ENCODE measurements around the gene EDEM1.

Gene EDEM1

GRCh38 chr3:5194341-5194740 is 6.8 kb downstream of the EDEM1 start:
- Histone ChIP-seq H3F3A (ENCODE audit: insufficient read depth) (peaks cover 67% of the 10 kb centered on the region), H2AFZ (ENCODE audit: low read depth, low read length, severe bottlenecking) (no peak overlapping the region), H3K4me3 (ENCODE audit: insufficient read depth, low read length, poor library complexity, severe bottlenecking) (no peak overlapping the region), H3K27ac (ENCODE audit: low read depth, low read length) (peak overlapping the region; percentile 95), H3K36me3 (ENCODE audit: low read length) (peaks cover 34% of the 10 kb centered on the region), H4K20me1 (ENCODE audit: low read depth, low read length) (peaks cover 22% of the 10 kb centered on the region), H3K27me3 (ENCODE audit: low read length) (no peaks in the 10 kb centered on the region), H3K79me2 (ENCODE audit: insufficient read depth, low read length) (peaks cover 100% of the 10 kb centered on the region), H3K9me2 (replicated peaks; ENCODE audit: insufficient read depth, low read length) (no peaks in the 10 kb centered on the region), H3K9me3 (ENCODE audit: insufficient read depth, low read length) (no peaks in the 10 kb centered on the region), H3K4me2 (ENCODE audit: low read depth, low read length, poor library complexity, severe bottlenecking) (peak overlapping the region; percentile 62), H3K9ac (ENCODE audit: low read length) (no peak overlapping the region)
- TF ChIP-seq CTCF (IDR thresholded peaks at IDR 0.05; ENCODE audit: insufficient read depth, low read length, poor library complexity, severe bottlenecking) (no peak), EZH2phosphoT487 (conservative IDR thresholded peaks at IDR 0.05; ENCODE audit: low read length) (no peak)

GRCh38 chr3:5194801-5195509 is 7.4 kb downstream of the EDEM1 start:
- H3K27me3 ChIP-seq (ENCODE audit: low read length), result no peaks in the 10 kb centered on the region
- H3K4me2 ChIP-seq (ENCODE audit: low read depth, low read length, poor library complexity, severe bottlenecking), result peak overlapping the region; percentile 62
- peak overlapping the region; percentile 95 for H3K27ac ChIP-seq (ENCODE audit: low read depth, low read length)
- H3K36me3 ChIP-seq (ENCODE audit: low read length), result peaks cover 37% of the 10 kb centered on the region
- TF ChIP-seq EZH2phosphoT487 (conservative IDR thresholded peaks at IDR 0.05; ENCODE audit: low read length) (no peak), CTCF (IDR thresholded peaks at IDR 0.05; ENCODE audit: insufficient read depth, low read length, poor library complexity, severe bottlenecking) (no peak)
- H3K4me3 ChIP-seq (ENCODE audit: insufficient read depth, low read length, poor library complexity, severe bottlenecking), result no peak overlapping the region
- H3K9me2 ChIP-seq (replicated peaks; ENCODE audit: insufficient read depth, low read length), result no peaks in the 10 kb centered on the region
- H3K9ac ChIP-seq (ENCODE audit: low read length), result no peak overlapping the region
- peaks cover 98% of the 10 kb centered on the region for H3K79me2 ChIP-seq (ENCODE audit: insufficient read depth, low read length)
- H2AFZ ChIP-seq (ENCODE audit: low read depth, low read length, severe bottlenecking), result no peak overlapping the region
- peaks cover 21% of the 10 kb centered on the region for H4K20me1 ChIP-seq (ENCODE audit: low read depth, low read length)
- H3K9me3 ChIP-seq (ENCODE audit: insufficient read depth, low read length), result no peaks in the 10 kb centered on the region
- peaks cover 69% of the 10 kb centered on the region for H3F3A ChIP-seq (ENCODE audit: insufficient read depth)

DNA sequence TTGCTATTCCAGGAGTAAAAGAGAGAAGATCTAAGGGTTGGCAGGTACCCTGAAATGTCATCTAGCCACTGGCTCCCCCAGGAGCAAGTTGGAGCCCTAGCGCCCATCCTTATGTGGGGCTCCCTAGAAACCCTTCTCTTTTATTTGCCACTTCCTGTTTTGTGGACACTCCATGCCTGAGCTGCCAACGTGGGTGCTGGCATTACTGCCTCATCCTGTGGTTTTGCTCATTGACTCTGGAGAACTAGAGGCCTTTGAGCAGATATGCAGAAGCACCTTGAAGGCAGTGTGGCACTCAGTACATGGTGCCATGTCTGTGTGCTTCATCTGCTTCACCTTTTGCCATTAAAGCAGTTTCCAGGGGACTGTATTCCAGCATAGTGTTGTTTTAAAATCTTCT is 8.1 kb downstream of the EDEM1 start:
- Histone ChIP-seq H3K27me3 (ENCODE audit: low read length) (no peaks in the 10 kb centered on the region), H3K4me3 (ENCODE audit: insufficient read depth, low read length, poor library complexity, severe bottlenecking) (no peak overlapping the region), H3K9me2 (replicated peaks; ENCODE audit: insufficient read depth, low read length) (no peaks in the 10 kb centered on the region), H3K4me2 (ENCODE audit: low read depth, low read length, poor library complexity, severe bottlenecking) (peak overlapping the region; percentile 62), H3K36me3 (ENCODE audit: low read length) (peaks cover 37% of the 10 kb centered on the region), H3K79me2 (ENCODE audit: insufficient read depth, low read length) (peaks cover 98% of the 10 kb centered on the region), H3K27ac (ENCODE audit: low read depth, low read length) (peak overlapping the region; percentile 95), H3F3A (ENCODE audit: insufficient read depth) (peaks cover 74% of the 10 kb centered on the region), H3K9ac (ENCODE audit: low read length) (no peak overlapping the region), H3K9me3 (ENCODE audit: insufficient read depth, low read length) (no peaks in the 10 kb centered on the region), H2AFZ (ENCODE audit: low read depth, low read length, severe bottlenecking) (no peak overlapping the region), H4K20me1 (ENCODE audit: low read depth, low read length) (peaks cover 15% of the 10 kb centered on the region)
- TF ChIP-seq CTCF (IDR thresholded peaks at IDR 0.05; ENCODE audit: insufficient read depth, low read length, poor library complexity, severe bottlenecking), result no peak
- no peak for TF ChIP-seq EZH2phosphoT487 (conservative IDR thresholded peaks at IDR 0.05; ENCODE audit: low read length)
